Measurements from ENCODE around the gene ANKS3.

The ANKS3 gene

DNA sequence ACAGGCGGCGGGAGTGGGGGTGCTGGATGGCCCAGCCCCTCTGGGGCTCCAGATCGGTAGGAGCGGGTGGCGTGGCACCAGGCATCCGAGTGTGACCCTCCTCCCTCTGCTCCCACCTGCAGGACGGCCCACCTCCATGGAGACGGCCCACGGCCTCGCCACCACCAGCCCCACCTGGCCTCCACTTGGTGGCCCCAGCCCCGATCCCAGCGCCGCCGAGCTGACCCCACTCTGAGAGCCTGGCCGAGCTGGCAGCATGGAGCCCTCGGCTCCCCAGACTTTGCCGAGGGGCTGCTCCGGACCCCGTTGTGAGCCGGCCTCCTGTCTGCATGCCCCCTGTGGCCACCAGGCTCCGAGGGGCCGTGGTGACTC, 45.4 kb downstream of the ANKS3 start:
- no peak for FAIRE-seq
- DNase-seq (ENCODE audit: extremely low spot score, insufficient read length, low read depth) = no peak

DNA sequence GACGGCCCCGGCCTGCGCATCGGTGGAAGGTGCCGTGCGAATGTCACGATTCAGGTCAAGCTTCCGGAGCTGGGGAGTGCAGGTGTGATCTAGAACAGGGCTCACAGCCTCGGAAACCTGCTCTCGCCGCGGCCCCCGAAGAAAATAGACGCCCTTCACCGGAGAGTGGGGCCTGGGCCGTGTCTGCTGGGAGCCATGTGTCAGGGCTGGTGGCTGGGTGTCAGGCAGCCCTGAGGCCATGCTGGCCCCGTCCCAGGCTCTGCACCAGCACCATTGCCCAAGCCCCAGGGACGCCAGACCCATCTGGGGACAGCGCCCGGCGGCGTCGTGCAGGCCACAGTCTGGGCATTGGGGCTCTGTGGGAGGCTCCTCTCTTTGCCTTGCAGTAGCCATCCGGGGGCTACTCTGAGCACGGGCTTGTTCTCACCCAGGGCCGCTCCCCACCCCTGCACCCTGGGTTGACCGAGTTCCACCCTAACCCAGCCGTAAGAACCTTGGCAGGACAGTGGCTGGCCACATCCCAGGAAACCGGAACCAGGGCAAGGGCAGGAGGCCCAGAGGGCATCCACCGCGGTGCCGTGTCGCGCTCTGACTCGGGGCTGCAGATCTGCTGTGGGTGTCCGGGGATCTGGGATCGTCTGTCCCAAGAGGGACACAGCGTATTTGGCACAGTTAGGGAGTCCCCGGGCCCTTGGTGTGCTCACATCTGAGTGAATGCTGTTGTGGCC, 46.0 kb downstream of the ANKS3 start:
- no peak for FAIRE-seq

GRCh38 chr16:4687416-4687815, 46.7 kb downstream of the ANKS3 start:
- FAIRE-seq (no peak), DNase-seq (ENCODE audit: extremely low spot score, insufficient read length, low read depth) (no peak)

More for the DNA sequence above, 46.0 kb downstream of the ANKS3 start:
- no peak for DNase-seq (ENCODE audit: extremely low spot score, insufficient read length, low read depth)

GRCh38 chr16:4686497-4687210, 47.4 kb downstream of the ANKS3 start:
- FAIRE-seq (no peak), DNase-seq (ENCODE audit: extremely low spot score, insufficient read length, low read depth) (no peak)

- no peak for FAIRE-seq
- no peak for DNase-seq (ENCODE audit: extremely low spot score, insufficient read length, low read depth)
Observed at GRCh38 chr16:4685776-4686496, 48.1 kb downstream of the ANKS3 start.

GRCh38 chr16:4685292-4685691, 48.8 kb downstream of the ANKS3 start:
- FAIRE-seq = no peak
- no peak for DNase-seq (ENCODE audit: extremely low spot score, insufficient read length, low read depth)

- DNase-seq (ENCODE audit: extremely low spot score, insufficient read length, low read depth) (no peak), FAIRE-seq (no peak)
Observed at GRCh38 chr16:4684763-4685162, 49.3 kb downstream of the ANKS3 start.

DNA sequence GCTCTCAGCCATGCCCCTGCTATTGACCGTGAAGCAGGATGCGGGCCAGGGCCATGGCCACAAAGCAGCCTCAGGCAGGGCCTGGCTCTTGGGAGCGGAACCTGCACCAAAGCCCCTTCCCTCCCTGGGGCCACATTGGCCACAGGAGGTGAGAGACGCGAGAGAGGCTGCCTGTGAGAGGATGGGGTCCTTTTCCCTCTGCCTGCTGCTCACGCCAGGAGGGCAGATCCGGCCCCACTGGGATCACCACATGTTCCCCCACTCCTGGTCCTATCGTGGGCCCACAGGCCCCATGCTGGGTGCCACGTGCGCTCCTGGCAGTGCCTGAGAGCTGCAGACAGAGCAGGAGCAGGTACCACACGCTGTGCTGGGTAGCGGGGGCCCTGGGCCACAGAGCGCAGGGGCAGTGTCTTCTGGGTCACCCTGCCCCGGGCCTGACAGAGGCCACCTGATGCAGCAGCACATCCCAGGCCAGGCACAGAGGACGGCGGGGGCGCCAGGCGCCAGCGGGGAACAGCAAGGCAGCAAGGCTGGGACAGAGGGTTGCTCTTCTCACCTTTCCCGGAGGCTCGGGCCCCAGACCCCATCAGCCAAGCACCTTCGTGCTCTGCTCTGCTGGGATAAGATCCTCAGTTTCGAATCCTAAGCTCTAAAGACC, 49.9 kb downstream of the ANKS3 start:
- no peak for FAIRE-seq
- DNase-seq (ENCODE audit: extremely low spot score, insufficient read length, low read depth) = no peak

DNA sequence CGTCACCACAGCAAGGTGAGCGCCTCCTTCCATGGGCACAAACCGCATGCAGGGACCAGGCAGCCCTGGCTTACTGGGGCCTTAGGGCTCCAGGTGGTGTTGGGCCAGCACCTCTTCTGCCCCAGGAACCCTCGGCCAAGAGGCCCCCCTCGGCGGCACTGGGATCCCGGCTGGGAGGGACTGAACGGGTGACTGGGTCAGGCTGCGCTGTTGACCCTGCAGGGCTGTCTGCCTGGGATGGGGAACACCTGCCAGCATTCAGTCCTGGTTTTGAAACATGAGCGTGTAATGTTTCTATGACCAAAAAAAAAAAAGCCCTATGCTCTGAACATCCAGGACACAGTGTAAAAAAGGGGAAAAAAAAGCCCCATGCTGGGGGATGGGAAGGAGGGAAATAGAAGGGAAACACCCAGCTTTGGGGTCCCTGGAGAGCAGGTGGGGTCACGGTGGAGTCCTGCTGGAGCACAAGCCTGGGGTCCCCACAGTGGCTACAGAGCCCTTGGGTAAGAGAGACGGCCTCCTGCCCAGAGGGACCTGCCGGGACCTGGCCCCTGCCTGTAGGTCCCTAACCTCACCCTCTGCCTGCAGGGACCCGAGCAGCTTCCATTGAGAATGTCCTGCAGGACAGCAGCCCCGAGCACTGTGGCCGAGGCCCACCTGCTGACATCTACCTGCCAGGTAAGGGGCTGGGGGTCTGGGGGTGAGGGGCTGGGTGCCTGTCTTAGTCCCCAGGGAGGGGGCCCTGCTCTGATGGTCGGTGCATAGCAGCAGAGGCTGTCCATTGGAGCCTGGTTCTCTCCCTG, 50.6 kb downstream of the ANKS3 start:
- FAIRE-seq (no peak), DNase-seq (ENCODE audit: extremely low spot score, insufficient read length, low read depth) (no peak)

DNA sequence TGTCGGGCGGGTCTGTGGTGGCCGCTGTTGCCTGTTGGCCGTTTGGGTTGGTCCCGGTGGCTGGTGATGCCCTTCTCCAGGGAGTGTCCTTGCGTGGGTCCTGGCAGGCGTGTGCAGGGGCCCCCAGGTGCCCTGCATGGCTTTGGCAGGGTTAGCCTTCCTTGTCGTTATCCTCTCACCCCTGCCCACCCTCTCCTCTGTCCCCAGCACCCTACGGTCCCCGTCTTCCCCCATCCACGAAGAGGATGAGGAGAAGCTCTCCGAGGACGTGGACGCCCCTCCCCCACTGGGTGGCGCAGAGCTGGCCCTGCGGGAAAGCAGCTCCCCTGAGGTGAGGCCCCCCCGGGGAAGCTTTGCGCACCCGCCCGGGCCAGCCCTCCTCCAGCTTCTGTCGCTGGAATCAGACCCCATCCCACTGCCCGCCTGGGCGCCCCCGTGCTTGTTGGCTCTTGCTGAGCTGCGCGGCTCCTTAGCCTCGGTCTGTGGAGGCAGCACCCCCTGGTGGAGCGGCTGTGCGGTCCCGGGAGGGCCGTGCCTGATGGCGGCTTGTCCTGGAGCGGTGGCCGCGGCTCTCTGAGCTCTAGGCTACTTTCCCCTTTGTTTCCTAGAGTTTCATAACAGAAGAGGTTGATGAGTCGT, 51.3 kb downstream of the ANKS3 start:
- DNase-seq (ENCODE audit: extremely low spot score, insufficient read length, low read depth) = no peak
- no peak for FAIRE-seq

GRCh38 chr16:4682084-4682591, 51.9 kb downstream of the ANKS3 start:
- no peak for DNase-seq (ENCODE audit: extremely low spot score, insufficient read length, low read depth)
- no peak for FAIRE-seq

GRCh38 chr16:4681471-4682083, 52.5 kb downstream of the ANKS3 start:
- DNase-seq (ENCODE audit: extremely low spot score, insufficient read length, low read depth) (no peak), FAIRE-seq (no peak)

GRCh38 chr16:4680673-4681470, 53.2 kb downstream of the ANKS3 start:
- FAIRE-seq = no peak
- DNase-seq (ENCODE audit: extremely low spot score, insufficient read length, low read depth) = no peak

- no peak for FAIRE-seq
- DNase-seq (ENCODE audit: extremely low spot score, insufficient read length, low read depth) = no peak
Observed at GRCh38 chr16:4679850-4680636, 54.0 kb downstream of the ANKS3 start.

DNA sequence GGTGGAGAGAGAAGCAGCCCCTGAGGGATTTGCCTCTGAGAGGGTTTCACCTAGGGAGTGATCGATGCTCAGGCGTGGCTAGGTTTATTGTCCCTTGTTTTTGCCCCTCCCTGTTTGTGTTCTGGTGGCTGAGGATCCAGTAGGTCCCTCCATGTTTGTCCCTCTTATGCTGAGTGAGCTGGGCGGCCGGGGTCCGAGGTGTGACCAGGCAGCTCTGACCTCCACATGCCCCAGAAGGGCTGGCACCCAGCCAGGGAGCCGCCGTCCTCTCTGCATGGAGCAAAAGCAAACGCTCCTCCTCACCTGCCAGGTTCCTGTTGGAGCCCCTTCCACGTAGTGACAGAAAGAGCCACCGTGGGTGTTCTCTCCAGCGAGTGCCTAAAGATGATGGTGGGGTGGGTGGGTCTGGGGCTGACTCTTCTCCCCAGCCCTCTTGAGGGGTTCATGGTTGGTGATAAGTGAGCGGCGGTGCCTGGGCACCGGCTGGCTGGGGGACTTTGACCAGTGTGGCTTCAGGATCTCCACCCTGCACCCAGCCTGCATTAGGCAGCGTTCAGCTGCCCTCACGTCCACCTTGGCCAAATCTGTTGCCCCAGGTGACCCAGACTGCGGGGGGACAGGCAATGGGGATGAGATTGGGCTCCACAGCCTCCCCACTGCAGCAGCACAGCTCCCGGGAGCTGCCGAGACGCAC, 54.8 kb downstream of the ANKS3 start:
- no peak for FAIRE-seq
- no peak for DNase-seq (ENCODE audit: extremely low spot score, insufficient read length, low read depth)

DNA sequence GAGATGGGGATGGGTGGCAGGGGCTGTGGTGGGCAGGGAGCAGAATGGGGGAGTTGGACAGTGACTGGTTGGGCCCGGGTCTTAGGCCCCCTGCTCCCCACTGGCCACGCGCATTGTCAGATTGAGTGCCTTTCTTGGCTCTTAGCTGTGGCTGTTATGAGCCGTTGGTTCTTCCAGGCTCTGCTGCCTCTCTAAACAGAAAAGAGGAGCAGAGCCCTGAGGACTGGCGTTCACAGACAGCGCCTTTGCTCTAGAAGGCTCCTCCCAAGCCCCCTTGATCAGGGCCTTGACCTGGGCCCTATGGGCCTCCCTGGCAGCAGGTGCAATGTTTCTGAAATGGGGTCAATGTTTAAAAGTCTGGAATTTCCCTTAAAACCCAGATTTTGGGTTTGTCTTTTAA, 55.5 kb downstream of the ANKS3 start:
- FAIRE-seq (no peak), DNase-seq (ENCODE audit: extremely low spot score, insufficient read length, low read depth) (no peak)

DNA sequence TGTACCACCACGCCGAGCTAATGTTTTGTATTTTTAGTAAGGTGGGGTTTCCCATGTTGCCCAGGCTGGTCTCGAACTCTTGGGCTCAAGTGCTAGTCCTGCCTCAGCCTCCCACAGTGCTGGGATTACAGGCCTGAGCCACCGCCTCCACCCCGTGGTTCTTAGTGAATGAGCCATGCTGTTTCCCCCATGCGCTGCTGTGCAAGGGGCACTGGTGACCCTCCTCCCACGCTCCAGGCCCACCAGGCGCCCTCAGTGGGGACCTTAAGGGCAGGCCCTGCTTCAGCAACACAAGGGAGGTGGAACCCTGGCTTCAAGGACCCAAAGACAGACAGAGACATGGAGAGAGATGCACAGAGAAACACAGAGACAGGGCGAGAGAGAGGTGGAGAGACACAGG, 56.1 kb downstream of the ANKS3 start:
- FAIRE-seq (no peak), DNase-seq (ENCODE audit: extremely low spot score, insufficient read length, low read depth) (no peak)

Measured in GM18507 (cell line).